Gastrocnemius medialis (tissue), 4 donors: ENCODE results near the gene TOMM40L.

Experiments
- POLR2A ChIP-seq, 2 donors: fragments of 450-650 bp; IDR thresholded peaks; one replicate each; pipeline ENCODE4 v1.6.1; 2017; ENCODE audit warnings: antibody characterized with exemption in 2 of 2, mild to moderate bottlenecking in 2 of 2, moderate library complexity in 2 of 2
- TF ChIP-seq, protein P1 (sequence below), 5 experiments: fragments of 450-650 bp in 3 of 5; fragments of 200-600 bp in 2 of 5; sonication (generic) in 2 of 5; IDR thresholded peaks in 4 of 5; conservative IDR thresholded peaks in 1 of 5; 1 replicate in 4 of 5; 2 replicates in 1 of 5; pipeline ENCODE4 v1.5.1; 2016 to 2019; ENCODE audit warnings: antibody characterized with exemption in 5 of 5, mild to moderate bottlenecking in 3 of 5, moderate library complexity in 3 of 5

DNA sequence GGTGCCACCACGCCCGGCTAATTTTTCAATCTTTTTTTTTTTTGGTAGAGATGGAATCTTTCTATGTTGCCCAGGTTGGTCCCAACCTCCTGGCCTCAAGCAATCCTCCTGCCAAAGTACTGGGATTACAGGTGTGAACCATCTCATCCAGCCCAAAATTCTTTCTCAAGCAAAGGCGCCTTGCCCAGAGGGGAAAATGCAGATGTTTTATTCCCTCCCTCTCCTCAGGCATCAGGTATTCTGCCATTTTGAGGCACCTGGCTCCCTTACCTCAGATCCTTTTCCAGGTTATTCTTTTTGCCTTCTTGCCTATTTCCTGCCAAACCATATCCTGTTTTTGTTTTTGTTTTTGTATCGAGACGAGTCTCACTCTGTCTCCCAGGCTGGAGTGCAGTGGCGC is 37.5 kb upstream of the TOMM40L start:
- TF ChIP-seq, protein P1, sequence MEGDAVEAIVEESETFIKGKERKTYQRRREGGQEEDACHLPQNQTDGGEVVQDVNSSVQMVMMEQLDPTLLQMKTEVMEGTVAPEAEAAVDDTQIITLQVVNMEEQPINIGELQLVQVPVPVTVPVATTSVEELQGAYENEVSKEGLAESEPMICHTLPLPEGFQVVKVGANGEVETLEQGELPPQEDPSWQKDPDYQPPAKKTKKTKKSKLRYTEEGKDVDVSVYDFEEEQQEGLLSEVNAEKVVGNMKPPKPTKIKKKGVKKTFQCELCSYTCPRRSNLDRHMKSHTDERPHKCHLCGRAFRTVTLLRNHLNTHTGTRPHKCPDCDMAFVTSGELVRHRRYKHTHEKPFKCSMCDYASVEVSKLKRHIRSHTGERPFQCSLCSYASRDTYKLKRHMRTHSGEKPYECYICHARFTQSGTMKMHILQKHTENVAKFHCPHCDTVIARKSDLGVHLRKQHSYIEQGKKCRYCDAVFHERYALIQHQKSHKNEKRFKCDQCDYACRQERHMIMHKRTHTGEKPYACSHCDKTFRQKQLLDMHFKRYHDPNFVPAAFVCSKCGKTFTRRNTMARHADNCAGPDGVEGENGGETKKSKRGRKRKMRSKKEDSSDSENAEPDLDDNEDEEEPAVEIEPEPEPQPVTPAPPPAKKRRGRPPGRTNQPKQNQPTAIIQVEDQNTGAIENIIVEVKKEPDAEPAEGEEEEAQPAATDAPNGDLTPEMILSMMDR (IDR thresholded peaks at IDR 0.05 in 4 of 5, conservative IDR thresholded peaks at IDR 0.05 in 1 of 5) = no peak
- TF ChIP-seq POLR2A (IDR thresholded peaks at IDR 0.05) = no peak
